Bronchial epithelial cell (primary cell): ENCODE results near the gene PPP2R2C. TPM values are rescaled to one million over a fixed set of nuclear protein-coding genes. Genes with fewer than 3 reads are reported as not detected.
A peak's percentile ranks its signal among the peaks of the same experiment; 100 is the strongest.

Source experiments
- DNase-seq: peaks from one replicate; pipeline ENCODE4 v3.0.0-alpha.2; 2010; ENCODE audit warnings: low read depth
- FAIRE-seq: peaks from 2 replicates; lab custom pipeline; 2011; peaks lifted over from hg19 to GRCh38; lab: Jason Lieb, UNC
- H3K27me3 ChIP-seq: 2 replicates; pipeline ENCODE4 v1.5.1; 2011; ENCODE audit warnings: low read length; ENCODE audit not compliant: control insufficient read depth, insufficient read depth
- H3K36me3 ChIP-seq: 2 replicates; pipeline ENCODE4 v1.5.1; 2011; ENCODE audit warnings: low read length; ENCODE audit not compliant: control insufficient read depth, insufficient read depth
- H3K4me3 ChIP-seq: 2 replicates; pipeline ENCODE4 v1.5.1; 2011; ENCODE audit warnings: mild to moderate bottlenecking, low read depth, low read length, control low read depth
- CTCF ChIP-seq: IDR thresholded peaks from 2 replicates; pipeline ENCODE4 v1.5.1; 2011; ENCODE audit warnings: mild to moderate bottlenecking, moderate library complexity, low read length, control low read depth, inconsistent platforms; ENCODE audit not compliant: insufficient read depth, severe bottlenecking
- total RNA-seq: library from RNA; depleted of rRNA; stranded (reverse); fragments of >200 nt; gene quantifications from 2 replicates; pipeline ENCODE4 v1.2.1, GENCODE V29; 2014

Gene PPP2R2C
- total RNA-seq, 1 donor from 2014 or later = 1.1 TPM

DNA sequence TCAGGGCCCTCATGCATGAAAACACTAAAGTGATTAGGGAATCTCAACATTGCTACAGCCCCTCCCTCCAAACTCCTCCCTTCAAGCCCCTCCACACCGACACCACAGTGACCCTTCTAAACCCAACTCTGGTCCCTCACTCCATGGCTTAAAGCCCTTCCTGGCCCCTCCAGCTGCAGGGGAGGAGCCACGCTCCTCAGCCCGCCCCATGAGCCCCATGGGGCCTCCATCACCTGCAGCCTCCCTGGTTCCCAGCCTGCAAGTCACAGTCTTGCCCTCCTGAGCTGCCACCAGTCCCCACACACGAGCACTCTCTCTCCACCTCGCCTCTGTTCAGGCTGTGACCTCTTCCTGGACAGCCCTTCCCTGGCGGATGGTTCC lies 31.2 kb downstream of the PPP2R2C start:
- no peaks in the 10 kb centered on the region for H3K27me3 ChIP-seq
- no peak for TF ChIP-seq CTCF
- no peak for FAIRE-seq
- H3K4me3 ChIP-seq = no peak overlapping the region
- H3K36me3 ChIP-seq = no peaks in the 10 kb centered on the region
- DNase-seq = no peak

- FAIRE-seq = peak; percentile 7
- Histone ChIP-seq H3K36me3 (no peaks in the 10 kb centered on the region), H3K4me3 (no peak overlapping the region), H3K27me3 (no peaks in the 10 kb centered on the region)
- TF ChIP-seq CTCF = no peak
- no peak for DNase-seq
These were observed 31.8 kb downstream of the PPP2R2C start for GRCh38 chr4:6440506-6441201.

- TF ChIP-seq CTCF = no peak
- no peak overlapping the region for H3K4me3 ChIP-seq
- no peaks in the 10 kb centered on the region for H3K36me3 ChIP-seq
- DNase-seq (no peak), FAIRE-seq (no peak)
- no peaks in the 10 kb centered on the region for H3K27me3 ChIP-seq
These were observed 33.2 kb downstream of the PPP2R2C start for GRCh38 chr4:6439120-6439762.

GRCh38 chr4:6437826-6438238 lies 34.6 kb downstream of the PPP2R2C start:
- Histone ChIP-seq H3K36me3 (no peaks in the 10 kb centered on the region), H3K4me3 (no peak overlapping the region), H3K27me3 (no peaks in the 10 kb centered on the region)
- FAIRE-seq (no peak), DNase-seq (no peak)
- TF ChIP-seq CTCF = no peak

GRCh38 chr4:6435010-6435409 lies 37.4 kb downstream of the PPP2R2C start:
- DNase-seq = no peak
- Histone ChIP-seq H3K36me3 (no peaks in the 10 kb centered on the region), H3K27me3 (no peaks in the 10 kb centered on the region), H3K4me3 (no peak overlapping the region)
- TF ChIP-seq CTCF = no peak
- no peak for FAIRE-seq
